ENCODE data around the gene IL1RAPL2.
A peak's percentile ranks its signal among the peaks of the same experiment; 100 is the strongest.

IL1RAPL2 gene

DNA sequence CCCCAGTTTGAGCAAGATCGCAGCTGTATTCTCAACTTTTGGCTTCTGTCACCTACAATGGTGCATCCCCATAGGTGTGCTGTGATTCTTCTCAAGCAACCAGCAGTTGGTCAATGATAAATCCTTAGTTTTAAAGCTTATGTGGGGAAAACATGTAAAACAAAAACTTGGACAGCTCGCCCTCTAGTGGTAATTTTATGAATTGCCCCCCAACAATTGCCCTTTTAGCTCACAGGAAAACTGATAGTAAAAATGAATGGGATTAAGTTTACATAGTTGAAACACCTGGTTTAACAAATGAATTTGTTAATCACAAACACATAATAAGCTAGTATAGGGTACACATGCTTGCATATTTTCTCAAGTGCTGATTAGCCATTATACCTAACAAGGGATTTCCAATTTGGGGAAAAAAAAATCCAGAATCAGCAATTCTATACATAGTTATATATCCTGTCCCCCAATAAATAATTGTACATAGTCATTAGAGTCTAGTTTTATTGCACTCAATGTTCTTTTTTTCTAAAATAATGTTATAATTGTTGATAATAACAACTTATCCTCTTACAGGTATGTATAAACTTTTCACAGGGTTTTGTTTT is 624.4 kb downstream of the IL1RAPL2 start:
- H3K4me3 ChIP-seq (ENCODE audit: low read depth, low read length), result no peak overlapping the region
- TF ChIP-seq ZNF654 (tag by site-specific recombination; IDR thresholded peaks at IDR 0.05; ENCODE audit: low read depth) (peak; percentile 58), ZNF274 (IDR thresholded peaks at IDR 0.05; ENCODE audit: low read length) (no peak), ZNF274 (tag by site-specific recombination; IDR thresholded peaks at IDR 0.05; ENCODE audit: borderline replicate concordance) (no peak), BCL11A (tag by site-specific recombination; IDR thresholded peaks at IDR 0.05; ENCODE audit: low read depth) (no peak), YY2 (tag by site-specific recombination; IDR thresholded peaks at IDR 0.05) (no peak)
- TF ChIP-seq, protein P1, sequence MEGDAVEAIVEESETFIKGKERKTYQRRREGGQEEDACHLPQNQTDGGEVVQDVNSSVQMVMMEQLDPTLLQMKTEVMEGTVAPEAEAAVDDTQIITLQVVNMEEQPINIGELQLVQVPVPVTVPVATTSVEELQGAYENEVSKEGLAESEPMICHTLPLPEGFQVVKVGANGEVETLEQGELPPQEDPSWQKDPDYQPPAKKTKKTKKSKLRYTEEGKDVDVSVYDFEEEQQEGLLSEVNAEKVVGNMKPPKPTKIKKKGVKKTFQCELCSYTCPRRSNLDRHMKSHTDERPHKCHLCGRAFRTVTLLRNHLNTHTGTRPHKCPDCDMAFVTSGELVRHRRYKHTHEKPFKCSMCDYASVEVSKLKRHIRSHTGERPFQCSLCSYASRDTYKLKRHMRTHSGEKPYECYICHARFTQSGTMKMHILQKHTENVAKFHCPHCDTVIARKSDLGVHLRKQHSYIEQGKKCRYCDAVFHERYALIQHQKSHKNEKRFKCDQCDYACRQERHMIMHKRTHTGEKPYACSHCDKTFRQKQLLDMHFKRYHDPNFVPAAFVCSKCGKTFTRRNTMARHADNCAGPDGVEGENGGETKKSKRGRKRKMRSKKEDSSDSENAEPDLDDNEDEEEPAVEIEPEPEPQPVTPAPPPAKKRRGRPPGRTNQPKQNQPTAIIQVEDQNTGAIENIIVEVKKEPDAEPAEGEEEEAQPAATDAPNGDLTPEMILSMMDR (tag by site-specific recombination; IDR thresholded peaks at IDR 0.05), result 0 out of 2 replicates have a peak, but pooled peaks have one; percentile 10
- H3K4me1 ChIP-seq (ENCODE audit: control insufficient read depth, insufficient read depth, low read length), result no peaks in the 10 kb centered on the region
- no peak overlapping the region for H3K27ac ChIP-seq (ENCODE audit: extremely low read depth, low read depth, low read length)
- ChIA-PET CTCF (interaction anchor here (0.6 to 1.8 kb wide), 31 partner anchors 9 to 995 kb away, joined by 3 to 14 read pairs (median 4); no protein-coding TSS in a partner anchor), POLR2A (no interaction called here)
- H3K36me3 ChIP-seq (ENCODE audit: control insufficient read depth in 2 of 2, insufficient read depth in 1 of 2, low read length in 2 of 2), result no peaks in the 10 kb centered on the region
- H3K9me3 ChIP-seq (ENCODE audit: control insufficient read depth, insufficient read depth, low read depth, low read length), result no peaks in the 10 kb centered on the region

DNA sequence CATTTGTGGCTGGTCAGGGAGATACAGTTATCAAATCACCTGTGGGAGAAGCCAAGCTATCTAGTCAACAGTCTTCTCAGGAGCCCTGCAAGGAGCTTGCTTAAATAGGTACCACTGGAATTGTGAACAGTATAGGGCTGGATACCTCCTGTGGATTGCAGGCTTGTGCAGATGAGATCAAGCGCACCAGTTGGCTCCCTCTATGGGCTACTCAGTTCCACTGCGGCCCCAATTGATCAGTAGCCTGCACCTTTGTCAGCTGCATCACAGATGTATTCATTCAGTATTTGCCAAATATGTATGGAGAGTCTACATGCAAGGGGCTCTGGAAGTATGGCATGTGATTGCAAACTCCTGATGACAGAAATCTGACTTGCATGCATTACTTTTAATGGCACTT is 625.9 kb downstream of the IL1RAPL2 start:
- Histone ChIP-seq H3K4me1 (ENCODE audit: control insufficient read depth, insufficient read depth, low read length) (no peaks in the 10 kb centered on the region), H3K36me3 (ENCODE audit: control insufficient read depth in 2 of 2, insufficient read depth in 1 of 2, low read length in 2 of 2) (no peaks in the 10 kb centered on the region), H3K4me3 (ENCODE audit: low read depth, low read length) (no peak overlapping the region), H3K27ac (ENCODE audit: extremely low read depth, low read depth, low read length) (no peak overlapping the region), H3K9me3 (ENCODE audit: control insufficient read depth, insufficient read depth, low read depth, low read length) (no peaks in the 10 kb centered on the region)
- ChIA-PET CTCF (interaction anchor here (0.5 to 1.4 kb wide), 12 partner anchors 14 to 480 kb away, joined by 3 to 7 read pairs (median 3); no protein-coding TSS in a partner anchor), POLR2A (no interaction called here)
- TF ChIP-seq, protein P2, sequence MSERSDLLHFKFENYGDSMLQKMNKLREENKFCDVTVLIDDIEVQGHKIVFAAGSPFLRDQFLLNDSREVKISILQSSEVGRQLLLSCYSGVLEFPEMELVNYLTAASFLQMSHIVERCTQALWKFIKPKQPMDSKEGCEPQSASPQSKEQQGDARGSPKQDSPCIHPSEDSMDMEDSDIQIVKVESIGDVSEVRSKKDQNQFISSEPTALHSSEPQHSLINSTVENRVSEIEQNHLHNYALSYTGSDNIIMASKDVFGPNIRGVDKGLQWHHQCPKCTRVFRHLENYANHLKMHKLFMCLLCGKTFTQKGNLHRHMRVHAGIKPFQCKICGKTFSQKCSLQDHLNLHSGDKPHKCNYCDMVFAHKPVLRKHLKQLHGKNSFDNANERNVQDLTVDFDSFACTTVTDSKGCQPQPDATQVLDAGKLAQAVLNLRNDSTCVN (tag by site-specific recombination; optimal IDR thresholded peaks at IDR 0.05), result no peak
- TF ChIP-seq, protein P3, sequence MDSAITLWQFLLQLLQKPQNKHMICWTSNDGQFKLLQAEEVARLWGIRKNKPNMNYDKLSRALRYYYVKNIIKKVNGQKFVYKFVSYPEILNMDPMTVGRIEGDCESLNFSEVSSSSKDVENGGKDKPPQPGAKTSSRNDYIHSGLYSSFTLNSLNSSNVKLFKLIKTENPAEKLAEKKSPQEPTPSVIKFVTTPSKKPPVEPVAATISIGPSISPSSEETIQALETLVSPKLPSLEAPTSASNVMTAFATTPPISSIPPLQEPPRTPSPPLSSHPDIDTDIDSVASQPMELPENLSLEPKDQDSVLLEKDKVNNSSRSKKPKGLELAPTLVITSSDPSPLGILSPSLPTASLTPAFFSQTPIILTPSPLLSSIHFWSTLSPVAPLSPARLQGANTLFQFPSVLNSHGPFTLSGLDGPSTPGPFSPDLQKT (IDR thresholded peaks at IDR 0.05; ENCODE audit: borderline replicate concordance, low read depth, low read length), result no peak
- no peak for TF ChIP-seq ZNF354C (tag by site-specific recombination; IDR thresholded peaks at IDR 0.05; ENCODE audit: borderline replicate concordance, low read depth)
- no peak for TF ChIP-seq ZNF23 (tag by site-specific recombination; IDR thresholded peaks at IDR 0.05; ENCODE audit: borderline replicate concordance)
- no peak for TF ChIP-seq ZNF239 (tag by site-specific recombination; IDR thresholded peaks at IDR 0.05)
- TF ChIP-seq SP2 (tag by site-specific recombination; IDR thresholded peaks at IDR 0.05), result no peak
- TF ChIP-seq ZNF514 (tag by site-specific recombination; IDR thresholded peaks at IDR 0.05), result no peak
- no peak for TF ChIP-seq ZFP3 (tag by site-specific recombination; IDR thresholded peaks at IDR 0.05; ENCODE audit: low read depth)
- TF ChIP-seq ZNF623 (tag by site-specific recombination; IDR thresholded peaks at IDR 0.05), result no peak

DNA sequence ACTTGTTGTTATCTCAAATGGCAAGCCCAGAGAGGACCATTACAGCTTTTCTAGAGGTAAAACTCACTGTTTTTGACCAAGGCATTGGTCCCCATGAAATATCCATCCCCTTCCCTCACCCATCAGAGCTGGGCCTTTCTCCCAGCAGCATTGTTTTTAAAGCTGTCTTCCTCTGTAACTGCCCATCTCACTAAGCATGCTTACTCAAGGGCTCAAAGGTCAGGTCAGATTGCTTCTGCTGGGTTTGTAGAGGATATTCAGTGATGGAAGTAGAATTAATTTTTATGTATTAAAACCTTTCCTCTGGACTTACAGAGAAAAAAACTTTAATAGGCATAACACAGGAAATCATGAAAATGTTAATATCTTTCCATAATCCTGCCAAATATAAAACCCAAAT is 643.4 kb downstream of the IL1RAPL2 start:
- Histone ChIP-seq H3K4me3 (ENCODE audit: low read depth, low read length) (no peak overlapping the region), H3K4me1 (ENCODE audit: control insufficient read depth, insufficient read depth, low read length) (no peaks in the 10 kb centered on the region), H3K27ac (ENCODE audit: extremely low read depth, low read depth, low read length) (no peak overlapping the region), H3K36me3 (ENCODE audit: control insufficient read depth in 2 of 2, insufficient read depth in 1 of 2, low read length in 2 of 2) (no peaks in the 10 kb centered on the region), H3K9me3 (ENCODE audit: control insufficient read depth, insufficient read depth, low read depth, low read length) (no peaks in the 10 kb centered on the region)
- CTCF ChIA-PET, result interaction anchor here (0.7 to 4.2 kb wide), 2 partner anchors 19 to 32 kb away, joined by 5 to 14 read pairs; no protein-coding TSS in a partner anchor
- POLR2A ChIA-PET, result no interaction called here
- TF ChIP-seq MZF1 (tag by site-specific recombination; IDR thresholded peaks at IDR 0.05; ENCODE audit: borderline replicate concordance) (no peak), ZNF530 (tag by site-specific recombination; IDR thresholded peaks at IDR 0.05; ENCODE audit: low read depth) (no peak), ZNF677 (tag by site-specific recombination; IDR thresholded peaks at IDR 0.05) (no peak), ZNF548 (tag by site-specific recombination; IDR thresholded peaks at IDR 0.05) (no peak), ZNF510 (tag by site-specific recombination; IDR thresholded peaks at IDR 0.05; ENCODE audit: insufficient replicate concordance) (no peak), ZNF341 (tag by site-specific recombination; IDR thresholded peaks at IDR 0.05; ENCODE audit: low read depth) (no peak)
- TF ChIP-seq, protein P4, sequence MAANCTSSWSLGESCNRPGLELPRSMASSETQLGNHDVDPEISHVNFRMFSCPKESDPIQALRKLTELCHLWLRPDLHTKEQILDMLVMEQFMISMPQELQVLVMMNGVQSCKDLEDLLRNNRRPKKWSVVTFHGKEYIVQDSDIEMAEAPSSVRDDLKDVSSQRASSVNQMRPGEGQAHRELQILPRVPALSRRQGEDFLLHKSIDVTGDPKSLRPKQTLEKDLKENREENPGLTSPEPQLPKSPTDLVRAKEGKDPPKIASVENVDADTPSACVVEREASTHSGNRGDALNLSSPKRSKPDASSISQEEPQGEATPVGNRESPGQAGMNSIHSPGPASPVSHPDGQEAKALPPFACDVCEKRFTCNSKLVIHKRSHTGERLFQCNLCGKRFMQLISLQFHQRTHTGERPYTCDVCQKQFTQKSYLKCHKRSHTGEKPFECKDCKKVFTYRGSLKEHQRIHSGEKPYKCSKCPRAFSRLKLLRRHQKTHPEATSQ (tag by site-specific recombination; IDR thresholded peaks at IDR 0.05), result no peak
- TF ChIP-seq, protein P5, sequence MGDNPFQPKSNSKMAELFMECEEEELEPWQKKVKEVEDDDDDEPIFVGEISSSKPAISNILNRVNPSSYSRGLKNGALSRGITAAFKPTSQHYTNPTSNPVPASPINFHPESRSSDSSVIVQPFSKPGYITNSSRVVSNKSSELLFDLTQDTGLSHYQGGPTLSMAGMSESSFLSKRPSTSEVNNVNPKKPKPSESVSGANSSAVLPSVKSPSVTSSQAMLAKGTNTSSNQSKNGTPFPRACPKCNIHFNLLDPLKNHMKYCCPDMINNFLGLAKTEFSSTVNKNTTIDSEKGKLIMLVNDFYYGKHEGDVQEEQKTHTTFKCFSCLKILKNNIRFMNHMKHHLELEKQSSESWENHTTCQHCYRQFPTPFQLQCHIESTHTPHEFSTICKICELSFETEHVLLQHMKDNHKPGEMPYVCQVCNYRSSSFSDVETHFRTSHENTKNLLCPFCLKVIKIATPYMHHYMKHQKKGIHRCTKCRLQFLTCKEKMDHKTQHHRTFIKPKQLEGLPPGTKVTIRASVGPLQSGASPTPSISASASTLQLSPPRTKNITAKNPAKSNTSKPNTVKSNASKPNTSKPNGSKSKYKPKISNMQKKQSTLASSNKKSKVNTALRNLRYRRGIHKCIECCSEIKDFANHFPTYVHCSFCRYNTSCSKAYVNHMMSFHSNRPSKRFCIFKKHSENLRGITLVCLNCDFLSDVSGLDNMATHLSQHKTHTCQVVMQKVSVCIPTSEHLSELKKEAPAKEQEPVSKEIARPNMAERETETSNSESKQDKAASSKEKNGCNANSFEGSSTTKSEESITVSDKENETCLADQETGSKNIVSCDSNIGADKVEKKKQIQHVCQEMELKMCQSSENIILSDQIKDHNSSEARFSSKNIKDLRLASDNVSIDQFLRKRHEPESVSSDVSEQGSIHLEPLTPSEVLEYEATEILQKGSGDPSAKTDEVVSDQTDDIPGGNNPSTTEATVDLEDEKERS (tag by site-specific recombination; IDR thresholded peaks at IDR 0.05), result no peak

All from HEK293 (cell line).